NCI-H1436 treated with DMSO at 0.1 percent for 48 hours (cell line): Measurements from ENCODE around the gene ZNF497.
"Not testable (repeated sequence)": the region's sequence is repeated elsewhere in the genome, so short reads cannot be mapped to it uniquely, and the experiment has no call there.

ENCODE experiments used
- DNase-seq: peaks from one replicate; lab custom pipeline; 2025; lab: John Stamatoyannopoulos, UW

The ZNF497 gene

DNA sequence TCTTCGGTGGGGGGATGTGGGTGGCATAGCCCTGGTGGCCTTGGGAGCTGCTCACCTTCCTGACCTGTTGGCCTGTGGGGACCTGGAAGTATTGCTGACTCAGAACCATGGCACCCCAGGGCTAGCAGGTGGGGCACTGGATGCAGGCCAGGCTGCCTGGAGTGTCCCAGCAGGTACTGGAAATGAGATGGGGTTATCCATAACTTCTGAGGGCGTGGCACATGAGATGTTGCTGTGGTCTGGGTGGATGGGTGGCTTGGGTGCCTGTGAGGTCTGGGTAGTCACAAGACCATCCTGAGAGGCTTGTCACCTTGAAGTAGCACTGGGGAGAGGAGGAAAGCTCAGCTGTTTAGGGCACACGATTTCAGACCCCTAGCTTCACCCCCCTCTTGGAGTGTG lies 32.3 kb upstream of the ZNF497 start:
- DNase-seq, result no peak

DNA sequence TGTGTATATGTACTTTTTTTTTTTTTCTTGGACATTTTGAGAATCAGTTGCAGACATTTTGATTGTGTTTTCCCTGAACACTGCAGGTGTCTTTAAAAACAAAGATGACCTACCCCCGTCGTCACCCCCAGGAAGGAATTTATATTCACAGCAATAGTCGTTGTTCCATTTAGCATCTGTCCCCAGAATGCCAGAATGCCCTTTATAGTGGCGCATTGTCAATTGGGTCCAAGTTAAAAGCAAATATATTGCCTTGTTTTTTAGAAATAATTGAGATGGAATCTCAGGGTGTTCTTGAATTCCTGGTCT lies 31.1 kb upstream of the ZNF497 start:
- no peak for DNase-seq

DNA sequence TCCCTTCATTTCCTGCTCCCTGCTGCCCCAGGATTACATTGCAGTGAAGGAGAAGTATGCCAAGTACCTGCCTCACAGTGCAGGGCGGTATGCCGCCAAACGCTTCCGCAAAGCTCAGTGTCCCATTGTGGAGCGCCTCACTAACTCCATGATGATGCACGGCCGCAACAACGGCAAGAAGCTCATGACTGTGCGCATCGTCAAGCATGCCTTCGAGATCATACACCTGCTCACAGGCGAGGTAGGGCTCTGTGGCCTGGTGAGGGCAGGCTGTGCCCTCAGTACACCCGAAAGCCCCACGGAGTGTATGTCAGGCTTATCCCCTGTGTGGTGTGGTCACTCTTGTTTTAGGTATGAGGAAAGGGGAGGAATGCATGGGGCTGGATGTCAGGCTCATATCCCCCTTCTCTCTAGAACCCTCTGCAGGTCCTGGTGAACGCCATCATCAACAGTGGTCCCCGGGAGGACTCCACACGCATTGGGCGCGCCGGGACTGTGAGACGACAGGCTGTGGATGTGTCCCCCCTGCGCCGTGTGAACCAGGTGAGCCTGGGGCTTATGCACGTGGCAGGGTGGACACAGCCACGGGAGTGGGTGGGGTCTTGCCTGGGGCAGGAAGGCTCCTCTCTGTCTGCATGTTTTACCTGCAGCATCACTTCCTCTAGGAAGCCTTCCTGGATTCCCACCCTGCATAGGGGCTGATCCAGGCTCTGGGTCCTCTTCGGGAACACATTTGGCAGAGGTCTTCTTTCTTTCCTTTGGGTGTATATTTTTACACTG lies 30.6 kb upstream of the ZNF497 start:
- no peak for DNase-seq

DNA sequence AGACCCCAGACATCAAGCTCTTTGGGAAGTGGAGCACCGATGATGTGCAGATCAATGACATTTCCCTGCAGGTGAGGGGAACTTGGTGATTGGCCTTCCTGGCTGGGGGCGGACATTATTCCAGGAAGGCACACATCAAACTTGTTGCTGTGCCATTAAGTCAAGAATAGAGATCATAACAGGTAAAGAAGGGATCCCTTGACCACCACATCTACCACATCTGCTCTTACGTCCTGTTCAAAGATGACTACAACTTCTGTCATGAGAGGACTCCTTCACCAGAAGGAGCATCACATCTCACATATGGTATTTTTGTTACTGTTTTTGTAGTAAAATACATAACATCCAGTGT lies 25.6 kb upstream of the ZNF497 start:
- DNase-seq, result no peak

DNA sequence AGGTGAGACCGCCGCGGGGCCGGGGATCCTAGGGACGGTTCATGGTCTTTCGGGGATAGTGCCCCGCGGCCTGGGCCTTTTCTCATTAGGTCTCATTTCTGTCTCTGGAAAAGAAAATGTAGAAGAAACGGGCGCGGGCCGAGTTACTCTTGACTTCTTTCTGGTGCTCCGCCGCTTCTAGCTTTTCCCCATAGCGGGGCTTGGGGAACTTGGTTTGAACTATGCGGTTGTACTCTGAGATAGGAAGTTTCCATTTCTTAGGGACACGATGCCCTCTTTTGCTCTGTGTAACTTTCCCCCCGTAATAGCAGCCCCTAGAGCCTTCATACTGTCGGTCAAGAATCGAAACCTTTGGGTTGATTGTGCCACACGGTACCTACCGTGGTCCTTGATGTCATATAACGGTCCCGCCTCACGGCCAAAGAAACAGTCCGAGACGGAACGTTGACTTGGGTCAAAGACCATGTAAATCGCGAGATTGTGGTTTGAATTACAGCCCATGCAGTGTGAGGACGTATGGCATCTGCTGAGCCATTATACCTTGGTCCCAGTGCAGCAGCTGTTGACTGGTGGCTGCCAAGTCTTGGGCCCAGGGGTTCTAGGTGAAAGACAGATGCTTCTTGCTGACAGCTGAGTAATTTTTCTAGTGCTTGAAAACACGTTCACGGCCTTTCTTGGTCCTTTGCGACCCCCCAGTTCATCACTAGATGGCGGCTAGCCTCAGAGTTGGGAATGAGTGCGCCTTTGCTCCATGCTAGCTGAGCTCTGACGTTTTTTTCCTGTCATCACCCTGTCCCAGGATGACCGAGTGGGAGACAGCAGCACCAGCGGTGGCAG lies 25.0 kb upstream of the ZNF497 start:
- DNase-seq, result no peak

DNA sequence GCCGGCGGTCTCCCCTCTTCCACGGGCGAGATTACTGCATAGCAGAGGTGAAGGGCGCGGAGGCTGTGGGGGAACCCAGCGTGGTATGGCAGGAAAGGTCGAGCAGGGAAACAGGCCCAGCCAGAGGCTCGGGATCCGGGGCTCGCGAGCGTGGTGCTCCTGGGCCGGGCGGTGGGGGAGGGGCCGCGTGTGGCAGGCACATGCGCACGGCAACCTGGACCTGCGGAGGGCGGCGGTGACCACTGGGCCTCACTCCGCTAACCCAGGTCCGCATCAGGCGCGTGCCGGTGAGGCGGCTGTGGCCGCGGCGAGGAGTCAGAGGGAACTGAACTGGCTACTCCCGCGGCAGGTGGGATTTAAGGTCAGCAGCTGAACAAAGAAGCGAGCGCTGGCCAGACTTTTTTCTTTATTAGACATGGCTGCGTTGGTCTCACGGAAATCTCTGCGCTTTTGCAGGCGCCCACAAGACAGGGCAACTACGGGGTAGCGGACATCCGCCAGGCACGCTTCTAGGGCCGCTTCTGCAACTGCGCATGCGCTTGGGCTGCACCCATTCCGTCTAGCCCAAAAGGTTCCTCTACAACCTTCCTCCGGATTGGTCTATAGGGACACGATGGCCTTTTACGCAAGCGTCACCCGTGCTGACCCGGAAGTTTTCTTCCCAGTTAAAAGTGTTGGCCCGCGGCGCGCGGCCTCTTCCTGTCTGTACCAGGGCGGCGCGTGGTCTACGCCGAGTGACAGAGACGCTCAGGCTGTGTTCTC lies 24.2 kb upstream of the ZNF497 start, which contains the start of gene RPS5:
Gene RPS5 (plus strand): TSS at position 694 of the 762 bp plus-strand sequence. CDS start 869 bp downstream, outside the sequence.
- DNase-seq, result peak; percentile 98

DNA sequence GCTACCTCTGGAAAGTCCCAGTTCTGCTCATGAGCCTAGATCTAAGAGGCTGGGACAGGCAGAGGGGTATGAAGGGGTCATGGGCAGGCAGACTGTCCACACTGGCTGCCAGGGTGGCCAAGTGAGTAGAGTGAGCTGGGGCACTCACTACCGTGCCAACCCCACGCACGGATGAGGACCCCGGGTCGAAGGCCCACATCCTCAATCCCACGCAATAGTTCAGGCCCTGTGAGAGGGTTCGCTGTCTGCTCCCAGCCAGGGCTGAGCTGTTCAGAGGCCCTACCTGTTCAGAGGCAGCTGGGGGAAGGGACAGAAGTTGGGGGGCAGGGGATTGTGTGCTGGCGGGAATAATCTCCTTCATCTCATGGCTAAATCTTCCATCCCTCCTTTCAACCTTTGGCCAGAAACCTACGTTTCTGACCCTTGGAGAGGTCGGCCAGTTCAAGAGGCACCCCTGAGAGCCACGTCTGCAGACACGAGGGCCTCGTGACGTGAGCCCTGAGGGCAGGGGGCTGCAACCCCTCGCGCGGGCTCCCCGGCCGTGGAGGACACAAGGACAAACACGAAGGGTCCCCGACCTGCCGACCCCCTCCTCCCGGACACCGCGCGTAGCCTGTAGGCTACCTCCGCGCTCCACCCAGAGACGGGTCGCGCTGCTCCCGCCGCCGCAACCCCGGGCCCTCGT lies 23.5 kb upstream of the ZNF497 start:
- DNase-seq, result no peak

DNA sequence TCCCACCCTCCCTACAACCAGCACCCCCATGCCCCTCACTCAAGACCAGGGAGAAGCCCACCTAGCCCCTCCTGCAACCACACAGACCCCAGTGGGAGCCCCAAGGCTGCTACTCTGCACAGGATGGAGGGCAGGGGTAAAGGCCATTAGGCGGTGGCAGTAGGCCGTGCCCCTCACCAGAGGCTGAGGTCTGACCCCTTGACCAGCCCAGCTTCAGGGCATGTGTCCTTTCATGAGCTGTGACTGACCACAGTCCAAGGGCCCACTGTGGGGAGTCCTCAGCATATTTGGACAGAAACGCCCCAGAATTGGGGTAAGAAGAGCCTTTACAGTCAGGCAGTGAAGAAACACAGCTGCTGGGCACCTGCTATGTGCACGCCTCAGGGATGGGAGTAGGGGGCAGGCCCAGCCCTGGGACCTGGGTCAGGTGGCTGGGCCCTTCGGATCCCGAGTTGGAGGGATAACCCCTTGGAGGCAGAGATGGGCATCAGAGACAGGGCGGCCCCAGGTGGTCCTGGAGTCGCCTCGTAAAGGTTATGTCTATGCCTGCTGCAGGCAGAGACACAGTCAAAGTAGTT lies 22.9 kb upstream of the ZNF497 start:
- no peak for DNase-seq

DNA sequence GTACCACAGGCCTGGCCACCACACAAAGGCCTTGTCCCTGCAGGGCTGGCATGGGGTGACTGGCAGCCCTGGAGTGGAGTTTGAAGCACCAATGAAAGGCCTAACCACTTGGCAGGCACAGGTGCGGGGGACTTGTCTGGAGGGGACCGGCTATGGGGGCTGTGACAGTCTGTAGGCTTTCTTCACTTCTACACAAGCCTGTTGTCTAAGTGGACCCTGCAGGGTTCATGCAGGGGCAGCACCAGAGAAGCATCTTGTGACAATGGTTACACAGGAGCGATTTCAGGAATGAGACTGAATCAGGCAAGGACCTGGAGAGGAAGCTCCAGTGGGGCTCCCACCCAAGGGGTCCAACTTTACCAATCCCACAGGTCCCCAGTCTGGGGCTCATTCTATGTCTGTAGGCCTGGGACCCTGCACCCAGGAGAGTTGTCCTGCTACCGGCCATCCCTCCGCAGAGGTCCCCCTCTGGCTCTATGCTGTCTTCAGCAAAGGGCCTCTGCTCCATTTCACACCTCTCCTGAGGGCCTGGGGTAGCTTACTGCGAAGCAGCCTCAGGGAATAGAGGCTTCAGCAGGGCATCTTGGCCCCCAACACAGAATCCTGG lies 20.5 kb upstream of the ZNF497 start:
- no peak for DNase-seq

DNA sequence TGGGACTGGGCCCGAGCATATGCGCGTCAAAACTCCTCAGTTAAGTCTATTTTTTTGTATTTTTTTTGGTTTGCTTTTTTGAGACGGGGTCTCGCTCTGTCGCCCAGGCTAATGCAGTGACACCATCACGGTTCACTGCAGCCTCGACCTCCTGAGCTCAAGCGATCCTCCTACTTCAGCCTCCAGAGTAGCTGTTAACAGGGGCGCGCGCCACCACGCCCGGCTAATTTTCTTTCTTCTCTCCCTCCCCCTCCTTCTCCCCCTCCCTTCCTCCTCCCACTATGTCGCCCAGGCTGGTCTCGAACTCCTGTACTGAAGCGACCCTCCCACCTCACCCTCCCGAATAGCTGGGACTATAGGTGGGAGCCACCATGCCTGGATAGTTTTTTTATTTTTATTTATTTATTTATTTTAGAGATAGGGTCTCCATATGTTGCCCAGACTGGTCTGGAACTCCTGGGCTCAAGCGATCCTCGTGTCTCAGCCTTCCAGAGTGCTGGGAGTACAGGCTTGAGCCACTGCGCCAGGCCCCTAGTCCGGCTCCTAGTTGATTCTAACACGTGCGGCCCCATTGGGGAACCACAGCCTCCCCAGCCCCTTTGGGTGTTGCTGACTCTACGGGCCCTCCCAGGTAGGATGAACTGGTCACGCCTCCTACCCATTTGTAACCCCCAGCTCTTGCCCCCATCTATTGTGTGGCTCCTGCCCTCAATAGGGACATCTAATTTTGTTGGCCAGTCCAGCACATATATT lies 19.1 kb upstream of the ZNF497 start:
- no peak for DNase-seq

DNA sequence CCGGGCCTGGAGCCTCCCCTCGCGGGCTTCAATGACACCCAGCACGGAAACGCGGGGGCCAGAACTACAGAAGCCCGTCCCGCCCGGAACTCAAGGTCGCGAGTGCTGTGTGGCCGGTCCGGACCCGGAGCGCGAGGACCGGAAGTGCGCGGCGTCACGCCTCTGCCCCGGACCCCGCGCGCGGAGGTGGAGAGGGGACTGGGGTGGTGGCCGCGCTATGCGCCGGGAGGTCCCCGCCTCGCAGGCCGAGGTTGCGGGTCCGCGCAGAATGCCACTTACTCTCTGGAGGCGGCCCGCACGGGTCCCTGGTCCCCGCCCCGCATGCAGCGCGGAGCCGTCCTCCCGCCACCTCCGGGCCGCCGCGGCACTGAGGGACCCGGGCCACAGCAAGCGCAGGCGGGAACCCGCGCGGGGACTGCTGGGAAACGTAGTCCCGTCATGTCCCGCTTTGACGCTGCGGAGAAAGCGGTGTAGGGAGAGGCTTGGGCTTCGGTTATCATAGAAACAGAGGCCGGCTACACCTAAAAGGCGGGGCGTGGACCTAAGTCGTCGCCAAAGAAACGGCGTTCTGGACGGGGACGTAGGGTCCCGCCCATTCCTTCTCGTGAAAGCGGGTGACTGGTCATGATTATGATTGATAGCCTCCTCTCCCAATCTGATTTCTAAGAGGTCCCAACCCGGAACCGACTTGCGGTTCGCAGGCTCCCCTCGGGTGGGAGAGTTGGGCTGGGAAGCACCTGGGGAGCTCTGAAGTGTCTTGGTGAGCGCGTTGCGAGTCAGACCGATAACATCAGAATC lies 18.3 kb upstream of the ZNF497 start, which contains the start of gene ZNF837:
Gene ZNF837 (minus strand): TSS at position 369 of the 798 bp plus-strand sequence. CDS start 11,698 bp downstream, outside the sequence.
- DNase-seq, result peak; percentile 100

DNA sequence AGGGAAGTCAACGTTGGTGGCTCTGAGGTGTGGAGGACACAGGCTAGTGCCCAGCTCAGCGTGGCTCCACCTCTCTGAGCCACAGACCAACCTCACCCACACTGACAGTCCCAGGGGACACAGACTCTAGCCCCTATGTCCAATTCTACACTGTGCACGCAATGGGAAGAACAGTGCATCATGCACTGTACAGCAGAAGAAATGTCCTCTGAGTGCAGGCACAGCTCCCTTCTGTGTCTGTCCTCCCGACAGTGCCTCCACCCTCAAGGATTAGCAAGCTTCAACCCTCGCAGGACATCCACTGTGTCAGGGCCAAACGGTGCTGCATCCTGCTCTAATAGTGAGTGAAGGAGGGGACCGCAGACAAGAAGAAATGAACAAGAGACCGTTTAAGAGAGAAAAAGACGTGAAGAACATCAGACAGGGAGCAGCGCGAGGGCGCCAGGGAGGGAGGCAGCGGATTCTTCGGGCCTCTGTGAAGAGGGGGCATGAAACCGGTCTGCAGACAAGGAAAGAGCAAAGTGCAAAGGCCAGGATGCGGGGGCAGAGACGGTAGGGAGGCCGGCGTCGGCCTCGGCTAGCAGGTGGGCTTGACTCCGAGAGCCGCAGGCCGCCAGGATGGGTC lies 17.6 kb upstream of the ZNF497 start:
- no peak for DNase-seq

DNA sequence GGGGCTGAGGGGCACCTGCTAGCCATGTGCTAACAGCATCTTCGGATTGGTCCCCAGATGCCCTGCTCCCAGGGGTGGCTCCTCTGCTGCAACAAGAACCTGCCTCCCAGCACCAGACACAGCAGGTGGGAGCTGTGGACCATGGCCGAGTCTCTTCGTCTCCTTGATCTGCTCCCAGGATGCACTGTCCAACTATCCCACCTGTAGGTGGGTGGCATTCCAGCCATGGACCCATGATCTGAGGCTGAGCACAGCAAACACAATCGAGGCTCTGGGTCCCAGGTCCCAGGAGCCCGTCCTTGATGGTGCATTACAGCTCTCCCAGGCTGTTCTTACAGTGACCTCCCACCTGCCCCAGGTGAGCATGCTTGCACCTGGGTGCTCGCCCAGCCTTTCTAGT lies 16.7 kb upstream of the ZNF497 start:
- DNase-seq, result no peak

DNA sequence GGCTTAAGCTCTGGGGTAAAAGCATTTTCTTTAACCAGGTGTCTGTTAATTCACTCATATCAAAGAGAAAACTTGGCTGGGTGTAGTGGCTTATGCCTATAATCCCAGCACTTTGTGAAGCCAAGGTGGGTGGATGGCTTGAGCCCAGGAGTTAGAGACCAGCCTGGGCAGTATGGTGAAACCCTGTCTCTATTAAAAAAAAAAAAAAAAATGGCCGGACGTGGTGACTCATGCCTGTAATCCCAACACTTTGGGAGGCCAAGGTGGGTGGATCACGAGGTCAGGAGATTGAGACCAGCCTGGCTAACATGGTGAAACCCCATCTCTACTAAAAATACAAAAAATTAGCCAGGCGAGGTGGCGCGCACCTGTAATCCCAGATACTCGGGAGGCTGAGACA lies 14.2 kb upstream of the ZNF497 start:
- DNase-seq, result not testable (repeated sequence)

DNA sequence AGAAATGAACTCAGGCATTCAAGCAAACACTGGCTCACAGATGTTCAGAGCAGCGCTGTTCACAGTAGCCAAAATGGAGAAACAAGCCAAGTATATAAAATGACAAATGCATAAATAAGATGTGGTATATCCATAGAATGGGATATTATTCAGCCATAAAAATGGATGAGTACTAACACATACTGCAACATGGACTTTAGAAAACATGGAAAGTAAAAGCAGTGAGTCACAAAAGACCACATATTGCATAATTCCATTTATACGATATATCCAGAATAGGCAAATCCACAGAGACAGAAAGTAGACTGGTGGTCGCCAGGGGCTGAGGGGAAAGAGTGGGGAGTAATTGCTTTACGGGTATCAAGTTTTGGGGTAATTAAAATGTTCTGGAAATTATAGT lies 11.6 kb upstream of the ZNF497 start:
- DNase-seq, result no peak

DNA sequence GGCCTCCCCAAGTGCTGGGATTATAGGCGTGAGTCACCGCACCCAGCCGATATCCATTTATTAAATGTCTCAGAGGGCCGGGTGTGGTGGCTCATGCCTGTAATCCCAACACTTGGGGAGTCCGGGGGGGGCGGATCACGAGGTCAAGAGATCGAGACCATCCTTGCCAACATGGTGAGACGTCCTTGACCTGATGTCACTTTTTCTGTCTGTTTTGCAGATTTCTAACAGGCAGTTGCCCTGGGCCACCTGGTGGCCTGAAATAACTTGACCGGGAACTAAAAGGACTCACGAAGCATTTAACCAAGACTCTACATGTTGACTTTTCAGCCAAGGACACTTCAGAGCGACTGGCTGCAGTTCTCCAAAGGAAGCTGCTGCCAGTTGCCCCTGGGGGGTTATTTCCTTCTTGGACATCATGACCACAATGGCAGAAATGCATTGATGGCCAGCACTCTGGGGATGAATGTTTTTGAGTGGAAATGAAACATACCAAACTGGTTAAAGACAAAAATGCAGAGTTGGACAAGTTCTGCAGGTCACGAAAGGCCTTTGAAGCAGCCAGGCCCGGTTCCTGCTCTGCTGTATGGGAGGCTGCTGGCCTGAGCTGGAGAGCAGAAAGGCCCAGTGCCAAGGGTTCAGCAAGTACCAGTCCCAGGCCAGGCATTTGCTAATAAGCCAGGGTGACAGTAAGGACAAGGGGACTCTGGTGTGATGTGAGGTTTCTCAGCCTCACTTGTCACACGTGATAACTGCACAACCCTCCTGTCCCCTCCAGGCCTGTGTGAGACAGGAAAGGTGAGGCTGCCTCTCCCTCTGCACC lies 10.0 kb upstream of the ZNF497 start:
- DNase-seq, result no peak

DNA sequence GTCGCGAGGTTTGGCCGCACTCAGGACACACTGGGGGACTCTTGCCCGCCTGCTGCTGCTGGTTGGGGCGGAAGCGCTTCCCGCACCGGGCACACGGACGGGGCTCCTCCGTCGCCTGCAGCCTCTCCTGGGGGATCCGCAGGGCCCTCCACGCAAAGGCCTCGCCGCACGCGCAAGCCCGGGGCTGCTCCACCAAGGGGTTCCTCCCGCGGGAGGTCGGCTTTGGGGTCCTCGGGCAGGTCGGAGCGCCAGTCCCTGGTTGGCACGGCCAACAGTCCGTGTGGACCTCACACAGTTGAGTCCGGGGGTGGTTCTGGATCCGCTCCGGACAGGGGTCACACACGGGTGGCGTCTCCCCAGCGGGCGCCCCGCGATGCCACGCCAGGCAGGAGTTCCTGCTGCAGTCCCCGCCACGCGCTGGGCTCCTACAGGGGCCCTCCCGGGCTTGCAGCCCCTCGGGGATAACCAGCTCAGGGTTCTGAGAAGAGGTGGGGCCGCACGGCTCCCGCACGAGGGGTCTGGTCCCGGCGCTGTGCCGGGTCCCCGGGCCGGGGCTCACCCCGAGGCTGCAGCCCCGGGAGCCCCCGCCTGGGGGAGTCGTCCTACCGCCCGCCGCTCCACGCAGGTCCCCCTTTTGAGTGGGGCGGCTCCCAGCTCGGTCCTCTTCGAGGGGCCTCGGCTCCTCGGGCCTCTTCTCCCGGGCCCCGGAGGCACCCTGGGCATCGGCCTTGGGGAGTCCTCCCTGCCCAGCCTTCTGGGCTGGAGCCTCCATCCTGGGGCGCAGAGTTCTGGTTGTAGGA lies 6.2 kb upstream of the ZNF497 start:
- DNase-seq, result no peak
